Measurements from ENCODE around the gene TBC1D7.

- TF ChIP-seq GATA3 (IDR thresholded peaks at IDR 0.05; ENCODE audit: low read depth, low read length) (no peak), GATA2 (IDR thresholded peaks at IDR 0.05; ENCODE audit: low read depth, low read length) (no peak)
These were observed 68.2 kb downstream of the TBC1D7 start for GRCh38 chr6:13260101-13260598.
